Neural cell (in vitro differentiated cells): ENCODE data around the gene RNF182. TPM values are rescaled to one million over a fixed set of nuclear protein-coding genes. Genes with fewer than 3 reads are reported as not detected.

Source experiments
- H2AFZ ChIP-seq: fragments of 200-600, 300-800 bp; sonication (generic), shearing (Covaris generic); 2 replicates; pipeline ENCODE4 v1.6.0; 2014; ENCODE audit warnings: low read depth, mild to moderate bottlenecking, antibody characterized with exemption, low read length, moderate library complexity
- H3F3A ChIP-seq: fragments of 200-600 bp; shearing (Covaris generic); 2 replicates; pipeline ENCODE4 v1.6.1; 2016; ENCODE audit warnings: mild to moderate bottlenecking, moderate library complexity, mixed read lengths, antibody characterized with exemption, low read length; ENCODE audit not compliant: insufficient read depth, poor library complexity, severe bottlenecking
- H3K27ac ChIP-seq: fragments of 200-600, 300-800 bp; sonication (generic), shearing (Covaris generic); 2 replicates; pipeline ENCODE4 v1.5.1; 2014; ENCODE audit warnings: mild to moderate bottlenecking, low read length, moderate library complexity
- H3K27me3 ChIP-seq: fragments of 300-800, 200-600 bp; sonication (generic), shearing (Covaris generic); 2 replicates; pipeline ENCODE4 v1.6.0; 2014; ENCODE audit warnings: mild to moderate bottlenecking, low read depth, low read length, moderate library complexity; ENCODE audit not compliant: insufficient read depth
- H3K36me3 ChIP-seq: fragments of 300-800, 200-600 bp; sonication (generic), shearing (Covaris generic); 2 replicates; pipeline ENCODE4 v1.5.1; 2014; ENCODE audit warnings: mild to moderate bottlenecking, antibody characterized with exemption, low read length, moderate library complexity; ENCODE audit not compliant: insufficient read depth
- H3K4me2 ChIP-seq: fragments of 300-800, 200-600 bp; sonication (generic), shearing (Covaris generic); 2 replicates; pipeline ENCODE4 v1.6.0; 2014; ENCODE audit warnings: mild to moderate bottlenecking, low read length
- H3K4me3 ChIP-seq: fragments of 300-800, 200-600 bp; sonication (generic), shearing (Covaris generic); 2 replicates; pipeline ENCODE4 v1.5.1; 2014; ENCODE audit warnings: mild to moderate bottlenecking, low read length, moderate library complexity
- H3K79me2 ChIP-seq: fragments of 200-600 bp; shearing (Covaris generic); replicated peaks from 2 replicates; pipeline ENCODE4 v1.6.0; 2014; ENCODE audit warnings: mild to moderate bottlenecking, low read length, moderate library complexity; ENCODE audit not compliant: insufficient read depth
- H3K9ac ChIP-seq: fragments of 300-800, 200-600 bp; sonication (generic), shearing (Covaris generic); 2 replicates; pipeline ENCODE4 v1.6.1; 2016; ENCODE audit warnings: mild to moderate bottlenecking, low read length, mixed read lengths
- H3K9me2 ChIP-seq: fragments of 200-600 bp; shearing (Covaris generic); 2 replicates; pipeline ENCODE4 v1.6.1; 2016; ENCODE audit warnings: mild to moderate bottlenecking, low read length, mixed read lengths; ENCODE audit not compliant: insufficient read depth
- H3K9me3 ChIP-seq: fragments of 200-600, 300-800 bp; sonication (generic), shearing (Covaris generic); 2 replicates; pipeline ENCODE4 v1.6.1; 2016; ENCODE audit warnings: mild to moderate bottlenecking, mixed run types, low read length, moderate library complexity, mixed read lengths
- H4K20me1 ChIP-seq: fragments of 200-600 bp; shearing (Covaris generic); 2 replicates; pipeline ENCODE4 v1.6.1; 2016; ENCODE audit warnings: mild to moderate bottlenecking, mixed run types; ENCODE audit not compliant: insufficient read depth
- EP300 ChIP-seq: fragments of 450-650 bp; conservative IDR thresholded peaks from 2 replicates; pipeline ENCODE4 v1.6.1; 2014; ENCODE audit warnings: antibody characterized with exemption, mild to moderate bottlenecking, moderate library complexity; ENCODE audit not compliant: poor library complexity, severe bottlenecking
- EZH2 ChIP-seq: fragments of 200-600, 300-800 bp; shearing (Covaris generic), sonication (generic); IDR thresholded peaks from 2 replicates; pipeline ENCODE4 v1.6.1; 2014; ENCODE audit warnings: antibody characterized with exemption, low read length, borderline replicate concordance, mild to moderate bottlenecking; ENCODE audit not compliant: insufficient read depth, poor library complexity, severe bottlenecking
- MXI1 ChIP-seq: fragments of 450-650 bp; conservative IDR thresholded peaks from 2 replicates; pipeline ENCODE4 v1.6.1; 2014; ENCODE audit warnings: antibody characterized with exemption, mild to moderate bottlenecking; ENCODE audit not compliant: poor library complexity, severe bottlenecking
- POLR2AphosphoS5 ChIP-seq: IDR thresholded peaks from 2 replicates; pipeline ENCODE4 v1.6.1; 2012
- RAD21 ChIP-seq: fragments of 450-650 bp; conservative IDR thresholded peaks from 2 replicates; pipeline ENCODE4 v1.6.1; 2014; ENCODE audit warnings: antibody characterized with exemption, mild to moderate bottlenecking, moderate library complexity
- SMC3 ChIP-seq: fragments of 450-650 bp; conservative IDR thresholded peaks from 2 replicates; pipeline ENCODE4 v1.6.1; 2014; ENCODE audit warnings: antibody characterized with exemption, mild to moderate bottlenecking, moderate library complexity; ENCODE audit not compliant: poor library complexity
- TAF1 ChIP-seq: IDR thresholded peaks from 2 replicates; pipeline ENCODE4 v1.6.1; 2012; ENCODE audit warnings: low read depth
- polyA plus RNA-seq: library from polyadenylated mRNA; depleted of rRNA; stranded (reverse); fragments of >200 nt; gene quantifications from 2 replicates; pipeline ENCODE4 v1.2.3, GENCODE V29; 2014
- TF ChIP-seq, protein P1 (sequence below): IDR thresholded peaks from 2 replicates; pipeline ENCODE4 v1.6.1; 2012; ENCODE audit warnings: borderline replicate concordance
- TF ChIP-seq, protein P2 (sequence below): fragments of 450-650 bp; IDR thresholded peaks from 2 replicates; pipeline ENCODE4 v1.5.1; 2014; ENCODE audit warnings: antibody characterized with exemption, mild to moderate bottlenecking, moderate library complexity; ENCODE audit not compliant: poor library complexity, severe bottlenecking

RNF182 gene
- polyA plus RNA-seq, 1 donor from 2014 or later = 8.0 TPM

GRCh38 chr6:13911337-13911736 is 13.4 kb upstream of the RNF182 start:
- Histone ChIP-seq H3K4me3 (no peak overlapping the region), H3K27me3 (peaks cover 11% of the 10 kb centered on the region), H3K9me2 (no peaks in the 10 kb centered on the region), H3K36me3 (no peaks in the 10 kb centered on the region), H3K27ac (no peak overlapping the region), H3K79me2 (no peaks in the 10 kb centered on the region), H3K4me2 (no peak overlapping the region), H3K9ac (no peak overlapping the region), H3K9me3 (no peaks in the 10 kb centered on the region), H4K20me1 (no peaks in the 10 kb centered on the region), H2AFZ (no peak overlapping the region), H3F3A (no peaks in the 10 kb centered on the region)
- no peak for TF ChIP-seq RAD21
- TF ChIP-seq EZH2 = no peak
- TF ChIP-seq, protein P1, sequence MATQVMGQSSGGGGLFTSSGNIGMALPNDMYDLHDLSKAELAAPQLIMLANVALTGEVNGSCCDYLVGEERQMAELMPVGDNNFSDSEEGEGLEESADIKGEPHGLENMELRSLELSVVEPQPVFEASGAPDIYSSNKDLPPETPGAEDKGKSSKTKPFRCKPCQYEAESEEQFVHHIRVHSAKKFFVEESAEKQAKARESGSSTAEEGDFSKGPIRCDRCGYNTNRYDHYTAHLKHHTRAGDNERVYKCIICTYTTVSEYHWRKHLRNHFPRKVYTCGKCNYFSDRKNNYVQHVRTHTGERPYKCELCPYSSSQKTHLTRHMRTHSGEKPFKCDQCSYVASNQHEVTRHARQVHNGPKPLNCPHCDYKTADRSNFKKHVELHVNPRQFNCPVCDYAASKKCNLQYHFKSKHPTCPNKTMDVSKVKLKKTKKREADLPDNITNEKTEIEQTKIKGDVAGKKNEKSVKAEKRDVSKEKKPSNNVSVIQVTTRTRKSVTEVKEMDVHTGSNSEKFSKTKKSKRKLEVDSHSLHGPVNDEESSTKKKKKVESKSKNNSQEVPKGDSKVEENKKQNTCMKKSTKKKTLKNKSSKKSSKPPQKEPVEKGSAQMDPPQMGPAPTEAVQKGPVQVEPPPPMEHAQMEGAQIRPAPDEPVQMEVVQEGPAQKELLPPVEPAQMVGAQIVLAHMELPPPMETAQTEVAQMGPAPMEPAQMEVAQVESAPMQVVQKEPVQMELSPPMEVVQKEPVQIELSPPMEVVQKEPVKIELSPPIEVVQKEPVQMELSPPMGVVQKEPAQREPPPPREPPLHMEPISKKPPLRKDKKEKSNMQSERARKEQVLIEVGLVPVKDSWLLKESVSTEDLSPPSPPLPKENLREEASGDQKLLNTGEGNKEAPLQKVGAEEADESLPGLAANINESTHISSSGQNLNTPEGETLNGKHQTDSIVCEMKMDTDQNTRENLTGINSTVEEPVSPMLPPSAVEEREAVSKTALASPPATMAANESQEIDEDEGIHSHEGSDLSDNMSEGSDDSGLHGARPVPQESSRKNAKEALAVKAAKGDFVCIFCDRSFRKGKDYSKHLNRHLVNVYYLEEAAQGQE = no peak
- no peak for TF ChIP-seq EP300
- no peak for TF ChIP-seq TAF1
- TF ChIP-seq POLR2AphosphoS5 = no peak
- TF ChIP-seq MXI1 = no peak
- TF ChIP-seq, protein P2, sequence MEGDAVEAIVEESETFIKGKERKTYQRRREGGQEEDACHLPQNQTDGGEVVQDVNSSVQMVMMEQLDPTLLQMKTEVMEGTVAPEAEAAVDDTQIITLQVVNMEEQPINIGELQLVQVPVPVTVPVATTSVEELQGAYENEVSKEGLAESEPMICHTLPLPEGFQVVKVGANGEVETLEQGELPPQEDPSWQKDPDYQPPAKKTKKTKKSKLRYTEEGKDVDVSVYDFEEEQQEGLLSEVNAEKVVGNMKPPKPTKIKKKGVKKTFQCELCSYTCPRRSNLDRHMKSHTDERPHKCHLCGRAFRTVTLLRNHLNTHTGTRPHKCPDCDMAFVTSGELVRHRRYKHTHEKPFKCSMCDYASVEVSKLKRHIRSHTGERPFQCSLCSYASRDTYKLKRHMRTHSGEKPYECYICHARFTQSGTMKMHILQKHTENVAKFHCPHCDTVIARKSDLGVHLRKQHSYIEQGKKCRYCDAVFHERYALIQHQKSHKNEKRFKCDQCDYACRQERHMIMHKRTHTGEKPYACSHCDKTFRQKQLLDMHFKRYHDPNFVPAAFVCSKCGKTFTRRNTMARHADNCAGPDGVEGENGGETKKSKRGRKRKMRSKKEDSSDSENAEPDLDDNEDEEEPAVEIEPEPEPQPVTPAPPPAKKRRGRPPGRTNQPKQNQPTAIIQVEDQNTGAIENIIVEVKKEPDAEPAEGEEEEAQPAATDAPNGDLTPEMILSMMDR = no peak
- TF ChIP-seq SMC3 = no peak

- Histone ChIP-seq H3K27ac (no peak overlapping the region), H3K9ac (no peak overlapping the region), H4K20me1 (no peaks in the 10 kb centered on the region), H3K9me2 (no peaks in the 10 kb centered on the region), H3K36me3 (no peaks in the 10 kb centered on the region), H3K27me3 (peaks cover 3% of the 10 kb centered on the region), H3K79me2 (no peaks in the 10 kb centered on the region), H2AFZ (no peak overlapping the region), H3K9me3 (no peaks in the 10 kb centered on the region), H3K4me2 (no peak overlapping the region), H3F3A (no peaks in the 10 kb centered on the region), H3K4me3 (no peak overlapping the region)
- TF ChIP-seq, protein P2 = no peak
- no peak for TF ChIP-seq POLR2AphosphoS5
- TF ChIP-seq RAD21 = no peak
- TF ChIP-seq EZH2 = no peak
- TF ChIP-seq, protein P1 = no peak
- no peak for TF ChIP-seq SMC3
- no peak for TF ChIP-seq EP300
- TF ChIP-seq MXI1 = no peak
- TF ChIP-seq TAF1 = no peak
Observed at GRCh38 chr6:13913226-13914001, 11.3 kb upstream of the RNF182 start.
